Dendritic cell treated with granulocyte-macrophage colony-stimulating factor and Interleukin-4, amounts not matched to agents 40 ng/mL and 50 ng/mL, for 4 days (primary cell): ENCODE data around the gene AOC1.

ENCODE experiments used
- H3K27ac Mint-ChIP-seq: one replicate; pipeline ENCODE4 v1.8.0; 2022; ENCODE audit warnings: mild to moderate bottlenecking, mixed read lengths
- H3K27me3 Mint-ChIP-seq: one replicate; pipeline ENCODE4 v1.8.0; 2022; ENCODE audit warnings: mild to moderate bottlenecking, mixed read lengths
- H3K36me3 Mint-ChIP-seq: one replicate; pipeline ENCODE4 v1.8.0; 2022; ENCODE audit warnings: low read depth, mixed read lengths
- H3K4me1 Mint-ChIP-seq: one replicate; pipeline ENCODE4 v1.8.0; 2022; ENCODE audit warnings: low read depth, mixed read lengths
- H3K4me3 Mint-ChIP-seq: one replicate; pipeline ENCODE4 v1.8.0; 2022; ENCODE audit warnings: mild to moderate bottlenecking, moderate library complexity, mixed read lengths
- H3K9me3 Mint-ChIP-seq: one replicate; pipeline ENCODE4 v1.8.0; 2022; ENCODE audit warnings: mixed read lengths
- intact Hi-C: fragments of 100-400 bp; cut with micrococcal nuclease; formaldehyde crosslinking; loops from one replicate; pipeline ENCODE4 v1.15.0; 2022

Gene AOC1

DNA sequence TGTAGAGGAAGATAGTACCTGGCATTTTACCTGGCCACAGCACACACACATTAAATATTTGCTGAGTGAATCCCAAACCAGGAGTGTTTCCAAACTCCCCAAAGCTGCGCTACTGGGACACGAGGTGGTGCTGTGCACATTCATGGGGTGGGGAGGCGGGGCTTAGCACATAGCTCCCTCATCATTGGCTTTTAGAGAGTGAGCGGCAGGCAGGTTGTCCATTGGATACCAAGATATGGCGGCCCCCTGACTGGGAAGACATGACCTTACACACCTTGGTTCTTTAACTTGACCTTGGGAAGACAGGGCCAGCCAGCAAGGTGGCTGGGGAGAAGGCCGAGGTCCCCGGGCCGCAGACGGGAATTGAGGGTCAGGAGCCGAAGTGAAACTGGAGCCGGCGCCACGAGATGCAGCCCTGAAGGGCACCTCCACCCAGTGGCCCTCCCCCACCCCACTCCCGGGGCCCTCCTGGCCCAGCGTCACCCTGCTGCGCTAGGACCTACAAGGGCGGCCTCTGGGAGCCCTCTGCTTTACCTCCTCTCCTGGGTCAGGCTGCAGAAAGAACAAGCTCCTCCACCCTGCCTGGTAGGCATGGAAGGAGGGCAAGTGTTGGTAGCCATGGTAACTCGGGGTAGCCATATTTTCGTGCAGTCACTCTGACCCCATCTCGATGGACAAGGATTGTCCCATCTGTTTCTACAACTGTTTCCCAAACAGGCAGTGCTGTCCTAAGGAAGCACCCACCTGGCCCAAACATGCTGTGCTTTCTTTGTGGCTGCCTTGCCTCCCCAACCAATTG, 27.7 kb upstream of the AOC1 start:
- no peak overlapping the region for H3K27ac Mint-ChIP-seq
- no peaks in the 10 kb centered on the region for H3K36me3 Mint-ChIP-seq
- peaks cover 11% of the 10 kb centered on the region for H3K9me3 Mint-ChIP-seq
- intact Hi-C loops, result no loop called here
- peaks cover 18% of the 10 kb centered on the region for H3K4me1 Mint-ChIP-seq
- H3K4me3 Mint-ChIP-seq, result no peak overlapping the region
- peaks cover 9% of the 10 kb centered on the region for H3K27me3 Mint-ChIP-seq

DNA sequence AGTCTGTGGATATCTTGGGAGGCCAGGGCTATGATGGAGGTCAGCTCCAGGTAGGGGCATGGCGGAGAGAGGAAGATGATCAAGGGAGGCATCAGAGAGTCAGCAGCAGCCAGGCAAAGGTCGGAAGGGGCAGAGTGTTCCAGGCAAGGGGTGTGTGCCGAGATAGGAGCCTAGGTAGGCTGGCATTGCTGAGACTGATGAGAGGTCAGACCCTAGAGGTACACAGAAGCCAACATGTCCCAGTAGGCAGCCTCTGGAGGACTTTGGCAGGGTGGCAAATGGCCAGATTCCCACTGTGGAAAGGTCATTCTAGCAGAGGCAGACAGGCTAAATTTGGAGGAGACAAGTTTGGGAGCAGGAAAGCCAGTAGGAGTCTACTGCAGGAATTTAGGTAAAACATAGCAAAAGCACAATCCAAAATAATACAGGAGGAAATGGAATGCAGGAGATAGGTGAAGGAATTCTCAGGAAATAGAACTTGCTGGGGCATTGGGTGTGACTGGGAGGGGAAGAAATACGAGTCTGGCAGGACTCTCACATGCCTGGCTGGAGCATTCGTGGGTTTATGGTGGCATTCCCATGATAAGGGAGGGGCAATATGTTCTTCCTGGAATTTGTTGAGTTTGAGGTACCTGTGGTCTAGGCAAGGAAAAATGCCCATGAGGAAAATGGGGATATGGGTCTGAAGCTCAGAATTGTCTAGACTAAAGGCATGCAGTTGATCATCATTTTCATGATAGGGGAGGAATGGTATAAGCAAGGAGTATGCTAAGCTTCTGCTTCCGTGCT, 26.1 kb upstream of the AOC1 start:
- no peak overlapping the region for H3K27ac Mint-ChIP-seq
- no peak overlapping the region for H3K4me3 Mint-ChIP-seq
- H3K27me3 Mint-ChIP-seq, result peaks cover 12% of the 10 kb centered on the region
- intact Hi-C loops, result no loop called here
- peaks cover 15% of the 10 kb centered on the region for H3K4me1 Mint-ChIP-seq
- H3K9me3 Mint-ChIP-seq, result peaks cover 8% of the 10 kb centered on the region
- H3K36me3 Mint-ChIP-seq, result no peaks in the 10 kb centered on the region

DNA sequence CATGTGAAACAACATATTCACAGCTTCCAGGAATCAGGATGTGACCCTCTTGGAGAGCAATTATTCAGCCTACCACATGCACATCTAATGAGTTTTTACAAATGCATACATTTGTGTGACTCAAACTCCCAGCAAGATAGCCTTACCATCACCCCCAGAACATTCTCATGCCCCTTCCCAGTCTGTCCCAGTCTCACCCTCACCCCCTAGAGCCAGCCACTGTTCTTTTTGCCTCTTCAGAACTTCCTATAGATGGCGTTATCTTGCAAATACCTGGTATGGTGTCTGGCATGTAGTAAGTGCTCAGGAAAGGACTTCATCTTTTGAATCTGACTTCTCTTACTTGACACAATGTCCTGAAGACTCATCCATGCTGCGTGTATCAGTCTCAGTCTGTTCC, 23.9 kb upstream of the AOC1 start:
- H3K4me1 Mint-ChIP-seq, result peaks cover 10% of the 10 kb centered on the region
- no peak overlapping the region for H3K4me3 Mint-ChIP-seq
- intact Hi-C loops, result no loop called here
- peaks cover 12% of the 10 kb centered on the region for H3K27me3 Mint-ChIP-seq
- H3K27ac Mint-ChIP-seq, result no peak overlapping the region
- no peaks in the 10 kb centered on the region for H3K9me3 Mint-ChIP-seq
- H3K36me3 Mint-ChIP-seq, result no peaks in the 10 kb centered on the region

DNA sequence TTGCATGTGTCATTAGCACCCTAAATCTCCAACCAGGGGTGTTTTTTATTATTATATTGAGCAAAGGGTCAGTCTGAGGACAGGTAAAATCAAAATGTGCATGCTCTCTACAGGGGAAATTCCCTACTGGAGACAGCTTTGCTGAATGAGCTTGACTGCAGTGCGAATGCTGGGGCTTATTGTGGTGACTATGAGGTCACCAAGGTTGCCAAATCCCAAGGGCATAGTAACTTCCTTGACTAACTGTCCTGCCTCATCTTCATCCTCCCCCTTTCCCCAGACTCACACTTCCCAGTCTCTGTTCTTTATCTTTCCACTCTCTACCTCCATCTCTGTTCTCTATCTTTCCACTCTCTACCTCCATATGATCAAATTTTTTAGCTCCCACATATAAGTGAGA, 22.9 kb upstream of the AOC1 start:
- H3K9me3 Mint-ChIP-seq, result no peaks in the 10 kb centered on the region
- H3K36me3 Mint-ChIP-seq, result no peaks in the 10 kb centered on the region
- peaks cover 11% of the 10 kb centered on the region for H3K4me1 Mint-ChIP-seq
- H3K27ac Mint-ChIP-seq, result no peak overlapping the region
- peaks cover 12% of the 10 kb centered on the region for H3K27me3 Mint-ChIP-seq
- H3K4me3 Mint-ChIP-seq, result no peak overlapping the region
- intact Hi-C loops, result no loop called here

DNA sequence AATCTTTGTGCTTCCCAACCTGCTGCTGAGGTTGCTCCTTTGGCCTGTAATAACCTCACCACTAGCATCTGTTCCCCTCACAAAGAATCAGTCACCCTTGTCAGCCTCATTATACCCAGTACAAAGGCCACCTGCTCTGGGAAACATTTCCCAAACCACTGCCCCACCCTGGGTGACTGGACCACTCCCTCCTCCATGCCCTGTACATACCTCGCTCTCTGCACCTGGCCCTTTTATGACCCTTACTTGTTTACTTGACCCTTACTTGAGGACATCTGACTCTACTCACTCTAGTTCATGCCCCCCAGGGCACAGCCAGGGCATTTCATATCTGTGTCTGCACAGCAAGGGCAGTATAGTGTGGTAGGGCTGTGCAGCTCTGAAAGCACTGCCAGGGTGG, 21.4 kb upstream of the AOC1 start:
- no peaks in the 10 kb centered on the region for H3K9me3 Mint-ChIP-seq
- H3K27ac Mint-ChIP-seq, result no peak overlapping the region
- H3K4me3 Mint-ChIP-seq, result no peak overlapping the region
- intact Hi-C loops, result no loop called here
- H3K27me3 Mint-ChIP-seq, result peaks cover 9% of the 10 kb centered on the region
- H3K36me3 Mint-ChIP-seq, result no peaks in the 10 kb centered on the region
- H3K4me1 Mint-ChIP-seq, result peaks cover 19% of the 10 kb centered on the region

DNA sequence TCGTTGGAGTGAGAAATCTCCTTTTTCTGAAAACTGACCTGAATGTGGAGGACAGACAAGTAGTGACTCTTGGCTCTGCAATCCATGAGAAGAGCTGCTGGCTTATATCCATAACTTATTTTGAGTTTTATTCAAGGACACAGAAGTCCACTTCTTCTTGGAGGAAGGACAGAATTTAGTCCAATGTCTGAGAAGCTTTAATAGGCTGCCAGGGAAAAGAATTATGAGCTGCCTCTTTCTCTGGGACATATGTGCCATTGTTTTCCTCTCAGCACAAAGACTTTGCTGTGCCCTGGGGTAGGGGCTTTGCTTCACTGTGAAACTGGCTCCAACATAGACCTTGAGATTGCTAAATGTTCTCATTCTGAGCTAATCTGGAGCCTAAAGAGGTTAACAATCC, 20.5 kb upstream of the AOC1 start:
- Mint-ChIP-seq H3K27me3 (peaks cover 4% of the 10 kb centered on the region), H3K4me3 (no peak overlapping the region), H3K9me3 (no peaks in the 10 kb centered on the region), H3K4me1 (peaks cover 19% of the 10 kb centered on the region), H3K36me3 (no peaks in the 10 kb centered on the region), H3K27ac (no peak overlapping the region)
- intact Hi-C loops, result no loop called here

DNA sequence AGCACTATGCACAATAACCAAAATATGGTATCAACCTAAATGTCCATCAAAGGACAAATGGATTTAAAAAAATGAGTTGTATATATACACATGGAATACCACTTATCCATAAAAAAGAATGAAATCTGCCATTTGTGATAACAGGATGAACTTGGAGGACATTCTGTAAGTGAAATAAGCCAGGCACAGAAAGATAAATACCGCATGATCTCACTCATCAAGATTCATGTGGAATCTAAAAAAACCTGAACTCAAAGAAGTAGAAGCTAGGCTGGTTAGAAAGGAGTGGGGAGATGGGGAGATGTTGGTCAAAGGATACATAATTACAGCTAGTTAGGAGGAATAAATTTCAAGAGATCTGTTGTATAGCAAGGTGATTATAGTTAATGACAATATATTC, 17.3 kb upstream of the AOC1 start:
- H3K9me3 Mint-ChIP-seq, result no peaks in the 10 kb centered on the region
- H3K4me3 Mint-ChIP-seq, result no peak overlapping the region
- H3K4me1 Mint-ChIP-seq, result peaks cover 12% of the 10 kb centered on the region
- intact Hi-C loops, result no loop called here
- peaks cover 3% of the 10 kb centered on the region for H3K27me3 Mint-ChIP-seq
- no peak overlapping the region for H3K27ac Mint-ChIP-seq
- no peaks in the 10 kb centered on the region for H3K36me3 Mint-ChIP-seq

DNA sequence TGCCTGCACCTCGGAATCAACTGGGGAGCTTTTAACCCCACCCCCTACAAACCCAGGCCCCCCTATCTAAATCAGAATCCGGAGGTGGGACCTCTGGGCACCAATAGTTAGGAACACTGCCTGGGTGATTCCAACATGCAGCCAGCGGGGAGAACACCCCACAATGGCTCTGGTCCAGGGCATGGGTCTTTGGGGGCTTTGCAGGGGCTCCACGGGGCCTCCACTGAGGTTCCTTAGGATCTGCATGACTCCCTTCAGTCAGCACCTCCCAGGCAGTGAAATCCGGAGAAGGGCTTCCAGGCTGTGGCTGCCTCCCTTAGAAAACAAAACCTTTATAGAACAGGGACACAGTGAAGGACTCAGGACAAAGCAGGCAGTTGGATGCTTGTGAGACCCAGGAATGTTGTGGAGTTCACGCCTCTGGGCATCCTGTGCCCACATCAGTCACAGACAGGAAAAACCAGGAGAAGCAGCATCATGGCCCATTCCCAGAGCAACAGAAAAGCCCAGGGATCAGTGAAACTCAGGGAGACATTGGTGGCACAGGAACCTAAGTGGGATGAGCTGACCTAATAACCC, 16.5 kb upstream of the AOC1 start:
- intact Hi-C loops, result no loop called here
- Mint-ChIP-seq H3K27ac (no peak overlapping the region), H3K4me3 (no peak overlapping the region)

DNA sequence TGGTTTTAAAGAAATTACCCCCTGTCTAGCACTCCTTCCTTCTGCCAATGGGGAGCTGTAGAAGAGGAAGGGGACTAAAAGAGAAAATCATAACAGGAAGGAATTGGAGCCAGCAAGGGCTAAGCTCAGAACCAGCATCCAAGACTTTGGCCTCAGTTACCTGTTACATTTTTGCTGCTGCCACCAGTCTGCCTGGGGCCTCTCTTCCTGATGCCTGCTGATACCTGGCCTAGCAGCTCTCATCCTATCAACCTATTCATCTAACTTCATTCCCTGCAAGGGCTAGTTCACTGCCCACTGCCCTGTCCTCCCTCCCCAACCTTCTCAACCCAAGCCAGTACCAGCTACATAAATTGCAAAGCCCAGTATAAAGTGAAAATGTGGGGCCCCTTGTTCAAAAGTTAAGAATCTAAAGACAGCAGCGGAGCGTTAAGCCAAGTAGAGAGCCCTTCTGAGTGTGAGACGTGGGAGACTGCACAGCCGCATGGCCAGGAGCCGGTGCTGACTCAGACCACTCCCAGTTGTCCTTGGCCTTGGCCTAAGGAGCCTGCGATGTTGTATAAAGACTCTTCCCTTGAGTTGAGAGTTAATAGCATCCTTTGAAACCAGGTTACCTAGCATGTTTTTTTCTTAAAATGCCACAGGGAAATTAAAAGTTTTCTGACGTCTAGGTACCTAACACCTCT, 13.2 kb upstream of the AOC1 start:
- Mint-ChIP-seq H3K36me3 (no peaks in the 10 kb centered on the region), H3K27ac (no peak overlapping the region), H3K4me3 (no peak overlapping the region), H3K27me3 (peaks cover 3% of the 10 kb centered on the region), H3K4me1 (peaks cover 22% of the 10 kb centered on the region), H3K9me3 (no peaks in the 10 kb centered on the region)
- intact Hi-C loops, result no loop called here

More for the DNA sequence above, 16.5 kb upstream of the AOC1 start:
- no peaks in the 10 kb centered on the region for H3K36me3 Mint-ChIP-seq
- H3K27me3 Mint-ChIP-seq, result peaks cover 5% of the 10 kb centered on the region
- no peaks in the 10 kb centered on the region for H3K9me3 Mint-ChIP-seq
- peaks cover 16% of the 10 kb centered on the region for H3K4me1 Mint-ChIP-seq

DNA sequence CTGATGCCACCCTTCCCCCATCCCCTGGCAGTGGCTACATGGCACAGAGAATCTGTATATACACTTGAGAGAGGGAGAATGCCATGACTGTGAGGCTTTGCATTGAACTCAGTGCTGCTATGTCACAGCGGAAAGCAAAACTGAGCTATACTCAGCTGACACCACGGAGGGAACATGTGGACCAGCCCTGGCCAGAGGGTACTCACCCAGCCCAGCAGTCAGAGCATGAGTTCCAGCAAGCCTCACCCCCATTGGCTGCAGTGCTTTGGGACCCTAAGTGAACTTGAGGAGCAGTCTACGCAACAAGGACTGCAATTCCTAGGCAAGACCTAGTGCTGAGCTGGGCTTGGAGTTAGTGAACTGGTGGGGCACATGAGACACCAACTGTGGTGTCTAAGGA, 10.3 kb upstream of the AOC1 start:
- Mint-ChIP-seq H3K4me3 (no peak overlapping the region), H3K9me3 (no peaks in the 10 kb centered on the region), H3K4me1 (peaks cover 40% of the 10 kb centered on the region), H3K27ac (no peak overlapping the region), H3K27me3 (peaks cover 3% of the 10 kb centered on the region), H3K36me3 (no peaks in the 10 kb centered on the region)
- intact Hi-C loops, result no loop called here

DNA sequence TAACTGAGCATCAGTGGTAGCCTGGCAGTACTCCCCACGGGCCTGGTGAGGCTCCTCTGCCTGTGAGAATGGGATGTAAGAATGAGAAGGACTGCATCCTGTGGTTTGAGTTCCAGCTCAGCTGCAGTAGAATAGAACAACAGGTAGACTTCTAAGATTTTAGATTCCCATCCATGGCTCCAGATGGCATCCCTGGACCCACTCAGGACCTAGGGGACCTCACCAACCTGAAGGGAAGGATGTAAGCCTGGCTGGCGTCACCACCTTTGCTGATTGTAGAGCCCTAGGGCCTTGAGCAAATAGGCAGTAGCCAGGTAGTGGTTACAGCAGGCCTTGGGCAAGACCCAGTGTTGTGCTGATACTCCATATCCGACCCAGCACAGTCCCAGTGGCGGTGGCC, 9.6 kb upstream of the AOC1 start:
- H3K36me3 Mint-ChIP-seq, result no peaks in the 10 kb centered on the region
- peaks cover 40% of the 10 kb centered on the region for H3K4me1 Mint-ChIP-seq
- H3K9me3 Mint-ChIP-seq, result no peaks in the 10 kb centered on the region
- intact Hi-C loops, result no loop called here
- H3K27me3 Mint-ChIP-seq, result peaks cover 3% of the 10 kb centered on the region
- H3K27ac Mint-ChIP-seq, result no peak overlapping the region
- no peak overlapping the region for H3K4me3 Mint-ChIP-seq

DNA sequence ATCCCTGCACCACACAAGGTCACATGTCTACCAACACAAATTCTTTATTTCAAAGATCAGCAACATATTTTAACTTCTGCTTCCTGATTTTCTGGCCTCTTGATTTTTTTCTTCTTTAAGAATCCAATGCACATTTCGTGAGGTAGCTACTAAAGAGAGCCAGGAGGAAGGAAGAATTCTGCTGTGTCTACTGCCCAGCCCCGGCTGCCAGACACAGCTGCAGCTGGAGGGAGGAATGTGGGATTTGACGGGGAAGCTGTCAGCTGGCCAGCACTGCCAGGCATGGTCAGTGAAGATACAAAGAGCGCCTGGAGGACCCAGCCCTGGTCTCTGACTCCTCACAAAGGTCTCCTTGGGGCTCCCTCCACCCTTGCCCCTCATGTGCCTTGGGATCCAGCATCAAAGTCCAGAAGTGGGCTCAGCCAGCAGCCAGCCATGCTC, 6.9 kb upstream of the AOC1 start:
- Mint-ChIP-seq H3K36me3 (no peaks in the 10 kb centered on the region), H3K9me3 (no peaks in the 10 kb centered on the region), H3K27ac (peak overlapping the region; percentile 82), H3K4me1 (peaks cover 34% of the 10 kb centered on the region), H3K4me3 (no peak overlapping the region), H3K27me3 (peaks cover 17% of the 10 kb centered on the region)
- intact Hi-C loops, result no loop called here

DNA sequence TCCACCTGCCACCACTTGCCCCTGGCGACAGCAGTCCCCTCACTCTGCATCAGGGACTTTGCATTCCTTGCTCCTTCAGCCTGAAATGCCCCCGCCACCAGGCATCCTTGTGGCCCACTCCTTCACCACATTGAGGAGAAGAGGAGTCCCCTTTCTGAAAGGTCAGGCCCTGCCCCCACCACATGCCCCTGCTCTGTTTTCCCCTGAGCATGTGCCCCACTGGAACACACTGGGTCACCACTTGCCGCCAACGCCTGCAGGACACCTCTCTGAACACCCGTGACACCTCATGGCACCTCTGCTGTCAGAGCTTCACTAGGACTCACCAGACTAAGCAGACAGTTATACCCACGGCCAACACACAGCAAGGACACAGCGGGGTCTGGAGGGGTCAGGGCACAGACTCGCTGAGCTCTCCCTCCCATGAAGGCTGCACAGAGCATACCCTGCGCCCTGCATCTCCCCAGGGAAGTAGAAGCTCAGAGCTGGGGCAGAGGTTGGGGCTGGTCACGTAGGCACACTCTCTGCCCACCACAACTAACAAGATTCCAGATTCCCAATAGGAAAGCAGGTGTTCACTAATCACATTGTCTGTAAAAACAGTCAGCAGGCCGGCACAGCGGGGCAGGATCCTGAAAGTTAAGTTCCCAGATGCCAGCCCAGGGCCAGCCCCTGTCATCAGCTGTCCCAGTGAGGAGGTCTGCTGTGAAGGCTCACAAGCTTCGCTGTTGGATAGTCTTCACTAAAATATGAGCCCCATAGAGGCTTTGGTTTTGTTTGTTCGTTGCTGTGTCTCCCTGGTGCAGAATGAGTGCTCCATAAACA, 5.8 kb upstream of the AOC1 start:
- Mint-ChIP-seq H3K4me1 (peaks cover 34% of the 10 kb centered on the region), H3K36me3 (no peaks in the 10 kb centered on the region), H3K4me3 (no peak overlapping the region), H3K9me3 (no peaks in the 10 kb centered on the region), H3K27me3 (peaks cover 14% of the 10 kb centered on the region), H3K27ac (peak overlapping the region; percentile 82)
- intact Hi-C loops, result no loop called here
